Glomerular endothelial cell (primary cell): ENCODE results near the gene VTI1A. TPM values are rescaled to one million over a fixed set of nuclear protein-coding genes. Genes with fewer than 3 reads are reported as not detected.
"Not testable (repeated sequence)": the region's sequence is repeated elsewhere in the genome, so short reads cannot be mapped to it uniquely, and the experiment has no call there.

Experiments used
- DNase-seq: peaks from one replicate; pipeline ENCODE4 v3.0.0-alpha.2; 2011; ENCODE audit warnings: low read depth, low spot score; ENCODE audit errors: extremely low read depth
- total RNA-seq: library from RNA; depleted of rRNA; stranded (reverse); fragments of >200 nt; gene quantifications from 2 replicates; pipeline ENCODE4 v1.2.3, GENCODE V29; 2015

The VTI1A gene
- total RNA-seq, 1 donor from 2014 or later = 28.3 TPM

DNA sequence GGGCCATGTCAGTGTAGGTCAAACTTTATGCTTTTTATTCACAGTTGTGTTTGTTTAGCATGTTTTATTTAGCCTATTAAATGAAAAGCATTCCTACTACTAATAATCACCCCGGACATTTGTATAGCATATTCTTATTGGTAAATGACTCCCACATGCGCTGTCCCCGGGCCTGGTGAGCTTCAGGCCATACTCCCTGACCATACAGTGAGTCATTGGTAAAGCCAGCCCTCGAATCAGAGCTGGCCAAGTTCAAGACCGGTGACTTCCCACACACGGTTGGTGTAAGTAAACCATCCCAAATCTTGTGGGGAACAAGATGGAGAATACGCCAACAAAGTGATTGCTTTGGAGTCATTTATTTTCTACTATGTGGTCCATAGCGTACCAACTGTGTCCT, 264.4 kb downstream of the VTI1A start:
- DNase-seq = no peak

GRCh38 chr10:112712536-112712935, 265.5 kb downstream of the VTI1A start:
- no peak for DNase-seq

DNA sequence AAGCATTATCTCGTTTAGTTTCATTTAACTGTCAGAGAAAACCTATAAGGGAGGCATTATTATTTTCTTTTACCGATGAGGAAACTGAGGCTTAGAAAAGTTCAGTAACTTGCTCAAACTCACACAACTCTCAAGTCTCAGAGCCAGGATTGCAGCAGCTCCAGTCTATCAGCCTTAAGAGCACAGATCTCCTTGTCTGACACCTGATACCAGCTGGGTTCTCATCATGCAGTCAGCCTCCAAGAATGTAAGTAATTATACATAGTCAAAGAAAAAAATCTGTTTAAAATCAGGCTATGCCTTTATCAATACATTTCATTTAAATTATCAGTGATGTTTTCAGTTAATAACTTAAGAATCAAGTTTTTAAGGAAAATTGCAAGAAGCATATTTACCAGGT, 266.4 kb downstream of the VTI1A start:
- DNase-seq = no peak

- DNase-seq = no peak
Measured at GRCh38 chr10:112715581-112715980, 268.6 kb downstream of the VTI1A start.

DNA sequence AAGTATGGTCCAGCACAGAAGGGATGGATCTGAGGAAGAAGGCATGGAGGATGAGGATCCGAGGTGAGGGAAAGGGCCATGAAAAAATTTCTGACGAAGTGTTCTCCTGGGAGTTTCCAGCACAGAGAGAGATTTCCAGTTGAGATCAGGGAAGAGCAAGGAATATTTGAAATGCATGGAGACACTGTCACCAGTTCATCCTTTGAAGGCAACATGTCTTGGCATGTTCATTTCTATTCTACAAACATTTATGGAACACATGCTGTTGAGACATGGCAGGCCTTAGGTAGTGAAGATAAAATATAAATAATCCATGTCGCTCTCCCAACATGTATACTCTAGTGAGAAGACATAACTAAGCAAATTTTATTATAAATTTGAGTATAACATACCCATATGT, 269.1 kb downstream of the VTI1A start:
- DNase-seq = no peak

- DNase-seq = peak; percentile 14
Measured at GRCh38 chr10:112716924-112717413, 270.0 kb downstream of the VTI1A start.

DNA sequence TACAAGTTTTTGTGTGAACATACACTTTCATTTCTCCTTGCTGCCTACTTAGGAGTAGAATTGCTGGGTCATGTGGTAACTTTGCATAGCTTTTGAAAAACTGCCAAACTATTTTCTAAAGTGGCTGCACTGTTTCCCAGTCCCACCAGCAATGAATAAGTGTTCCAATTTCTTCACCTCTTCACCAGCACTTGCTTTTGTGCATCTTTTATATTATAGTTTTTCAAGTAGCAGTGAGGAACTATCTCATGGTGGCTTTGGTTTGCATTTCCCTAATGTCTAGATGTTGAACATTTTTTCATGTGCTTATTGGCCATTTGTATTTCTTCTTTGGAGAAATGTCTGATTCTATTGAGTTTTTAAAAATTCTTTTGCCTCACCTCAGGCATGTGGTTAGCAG, 273.2 kb downstream of the VTI1A start:
- no peak for DNase-seq

- no peak for DNase-seq
Measured at GRCh38 chr10:112721080-112721698, 274.2 kb downstream of the VTI1A start.

DNA sequence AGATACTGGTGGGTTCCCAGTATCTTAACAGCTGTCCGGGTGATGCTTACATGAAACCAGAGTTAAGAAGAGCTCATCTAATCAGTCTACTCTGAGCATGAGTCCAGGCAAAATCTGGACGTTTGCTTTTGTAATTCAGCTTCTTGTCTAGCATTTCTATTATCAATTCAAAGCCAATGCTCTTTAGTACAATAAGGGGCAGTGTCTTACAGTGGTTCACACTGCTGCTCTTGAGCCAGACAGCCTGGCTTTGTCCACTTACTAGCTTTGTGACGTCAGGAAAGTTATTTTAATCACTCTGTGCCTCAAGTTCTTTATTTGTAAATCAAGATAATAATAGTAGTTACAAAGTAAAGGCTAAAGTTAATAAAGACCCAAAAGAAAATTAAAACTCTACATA, 275.7 kb downstream of the VTI1A start:
- DNase-seq = no peak

DNA sequence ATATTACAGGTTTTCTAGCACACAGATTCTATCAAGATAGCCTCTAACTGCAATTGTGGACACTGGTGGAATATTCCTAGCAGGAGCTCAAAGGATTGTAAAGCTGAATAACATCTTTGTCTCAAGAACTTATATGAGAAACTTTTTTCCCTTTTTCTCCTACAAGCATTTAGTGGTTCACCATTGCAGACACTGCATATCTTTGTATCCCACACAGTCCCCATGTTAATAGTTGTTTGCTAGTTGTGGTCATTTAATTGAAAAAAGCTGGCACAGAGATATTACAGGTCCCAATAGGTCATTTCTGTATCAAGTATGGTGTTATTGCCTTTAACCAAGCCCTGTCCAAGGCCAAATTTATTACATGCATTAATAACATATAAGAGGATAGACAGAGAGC, 276.9 kb downstream of the VTI1A start:
- no peak for DNase-seq

GRCh38 chr10:112724404-112724991, 277.5 kb downstream of the VTI1A start:
- DNase-seq = no peak

DNA sequence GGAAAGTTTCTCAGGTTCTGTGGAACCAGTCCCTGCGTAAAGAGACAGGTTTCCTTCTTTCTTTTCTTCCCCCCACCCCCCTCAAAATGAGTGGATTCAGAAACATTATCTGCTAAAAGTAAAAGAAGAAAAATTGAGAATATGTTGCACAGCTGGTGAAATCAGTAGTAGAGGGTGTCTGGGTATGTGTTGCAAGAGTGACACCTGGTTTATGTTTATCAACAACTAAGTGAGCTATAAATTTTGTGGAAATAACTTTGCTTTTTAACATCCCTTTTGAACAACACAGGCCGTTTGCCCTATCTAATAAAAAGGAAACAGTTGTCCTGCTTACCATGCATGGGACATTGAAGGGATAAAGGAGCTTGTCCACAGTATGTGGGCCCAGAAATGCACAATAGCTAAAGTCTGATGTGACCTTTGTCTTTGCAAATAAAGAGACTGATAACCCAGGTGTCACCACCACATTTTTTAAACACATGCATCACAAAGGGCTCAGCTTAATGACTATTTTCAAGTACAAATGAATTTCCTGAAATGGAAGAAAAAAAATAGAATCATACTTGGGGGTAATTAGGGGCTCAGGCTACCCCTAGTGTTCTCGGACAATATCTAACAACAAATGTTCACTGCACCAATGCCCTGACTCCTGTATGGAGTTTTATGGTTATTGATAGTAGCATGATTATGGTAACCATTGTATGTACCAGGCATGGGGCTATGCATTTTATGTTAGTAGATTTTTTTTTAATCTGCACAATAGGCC, 281.3 kb downstream of the VTI1A start:
- DNase-seq = no peak

DNA sequence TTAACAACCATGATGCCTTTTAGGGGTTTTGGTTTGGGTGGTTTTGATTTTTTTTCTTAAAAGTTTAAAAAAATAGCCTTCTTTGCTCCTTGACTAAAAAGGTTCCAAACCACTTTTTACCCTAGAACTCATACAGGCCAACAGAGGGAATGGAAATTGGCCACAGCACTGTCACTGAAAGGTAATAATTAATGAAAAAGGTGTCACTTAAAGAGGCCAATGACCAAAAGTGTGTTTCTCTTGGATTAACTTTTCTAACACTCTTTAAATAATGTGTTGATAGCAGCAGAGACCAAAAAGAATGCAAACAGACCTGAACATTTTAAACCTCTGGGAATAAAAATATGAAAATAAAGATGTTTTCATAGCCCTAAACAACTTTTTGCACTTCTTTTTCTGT, 282.0 kb downstream of the VTI1A start:
- DNase-seq = no peak

DNA sequence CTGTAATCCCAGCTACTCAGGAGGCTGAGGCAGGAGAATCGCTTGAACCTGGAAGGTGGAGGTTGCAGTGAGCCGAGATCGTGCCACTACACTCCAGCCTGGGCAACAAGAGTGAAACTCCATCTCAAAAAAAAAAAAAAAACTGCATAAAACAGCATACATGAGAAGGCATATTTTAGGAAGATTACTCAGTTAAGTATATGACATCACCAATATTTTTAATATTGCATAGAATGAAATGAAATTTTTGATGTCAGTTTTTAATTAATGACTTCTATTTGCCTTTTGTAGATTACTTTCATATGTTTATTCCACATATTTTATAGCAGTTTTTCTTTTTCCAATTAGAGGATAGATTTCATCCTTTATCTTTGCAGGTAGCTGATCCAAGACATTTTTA, 284.4 kb downstream of the VTI1A start:
- DNase-seq = not testable (repeated sequence)

GRCh38 chr10:112732277-112732921, 285.4 kb downstream of the VTI1A start:
- no peak for DNase-seq

DNA sequence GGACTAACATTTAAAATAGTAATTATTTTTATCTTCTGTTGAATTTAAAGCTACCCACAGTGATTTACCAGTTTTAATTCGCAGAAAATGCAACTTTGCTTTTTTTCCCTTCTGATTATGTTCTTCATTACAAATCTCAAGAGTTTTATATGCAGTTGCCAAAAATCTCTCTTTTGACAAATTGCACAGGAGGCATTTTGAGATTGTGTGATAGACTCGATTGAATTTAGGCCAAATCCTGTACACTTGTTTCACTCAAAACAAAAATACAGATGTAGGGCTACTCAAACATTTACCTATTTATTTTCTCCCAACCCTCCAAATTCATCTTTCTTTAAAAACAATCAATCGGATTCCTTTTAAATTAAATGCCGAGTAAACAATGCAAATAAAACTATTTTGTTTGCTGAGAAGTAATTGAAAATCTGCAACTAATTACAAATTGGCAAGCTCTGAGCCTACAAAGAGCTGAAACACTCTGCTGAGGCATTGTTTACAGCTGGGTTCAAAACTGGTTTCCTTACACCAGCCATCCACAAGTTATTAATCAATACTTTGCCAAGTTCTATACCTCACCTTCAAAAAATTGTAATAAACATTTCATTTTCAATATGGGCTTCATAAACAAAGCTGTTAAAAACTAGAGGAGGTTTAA, 288.2 kb downstream of the VTI1A start:
- DNase-seq = no peak

DNA sequence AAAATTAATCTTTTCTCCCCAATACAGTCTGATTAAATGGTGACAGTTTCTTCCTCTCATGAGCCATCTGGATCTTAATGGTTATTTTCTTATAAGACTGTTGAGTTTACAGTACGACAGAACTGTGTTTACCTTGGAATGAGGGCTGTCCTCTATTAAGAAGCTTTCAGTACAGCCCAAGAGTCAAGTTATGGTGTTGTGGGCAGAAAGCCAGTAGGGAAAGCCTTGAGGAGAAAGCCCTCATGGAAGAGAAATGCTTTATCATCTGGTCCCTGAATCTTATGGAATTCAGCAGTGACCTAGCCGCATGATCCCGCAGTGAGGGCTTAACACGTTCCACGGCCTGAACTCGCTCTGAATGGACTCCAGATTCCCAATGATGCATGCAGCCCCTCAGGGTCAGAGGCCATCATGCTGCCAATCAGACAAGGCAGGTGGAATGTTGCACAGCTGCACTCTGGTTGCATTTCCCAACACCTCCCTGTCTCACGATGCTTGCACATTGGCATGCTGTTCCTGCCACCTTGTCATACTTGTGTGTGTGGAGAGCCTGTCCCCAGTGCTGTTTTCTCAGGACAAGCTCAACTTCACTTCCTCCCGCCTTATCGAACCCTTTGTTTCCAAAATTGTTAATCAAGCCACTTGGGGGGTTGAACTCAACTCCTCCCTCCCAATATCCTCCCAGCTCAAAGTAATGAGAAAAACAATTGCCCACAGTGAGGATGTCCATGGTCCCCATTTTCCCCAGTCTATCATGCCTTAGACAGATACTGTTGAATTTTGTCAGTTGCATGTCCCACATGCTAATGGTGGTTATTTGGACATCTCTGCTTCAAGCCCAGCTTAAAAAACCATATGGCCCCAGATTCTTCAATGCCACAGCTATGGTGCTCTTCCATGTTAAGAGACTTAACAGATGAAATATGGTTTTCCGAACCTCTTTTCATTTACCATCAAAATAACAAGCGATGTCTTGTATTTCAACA, 291.9 kb downstream of the VTI1A start:
- DNase-seq = no peak

DNA sequence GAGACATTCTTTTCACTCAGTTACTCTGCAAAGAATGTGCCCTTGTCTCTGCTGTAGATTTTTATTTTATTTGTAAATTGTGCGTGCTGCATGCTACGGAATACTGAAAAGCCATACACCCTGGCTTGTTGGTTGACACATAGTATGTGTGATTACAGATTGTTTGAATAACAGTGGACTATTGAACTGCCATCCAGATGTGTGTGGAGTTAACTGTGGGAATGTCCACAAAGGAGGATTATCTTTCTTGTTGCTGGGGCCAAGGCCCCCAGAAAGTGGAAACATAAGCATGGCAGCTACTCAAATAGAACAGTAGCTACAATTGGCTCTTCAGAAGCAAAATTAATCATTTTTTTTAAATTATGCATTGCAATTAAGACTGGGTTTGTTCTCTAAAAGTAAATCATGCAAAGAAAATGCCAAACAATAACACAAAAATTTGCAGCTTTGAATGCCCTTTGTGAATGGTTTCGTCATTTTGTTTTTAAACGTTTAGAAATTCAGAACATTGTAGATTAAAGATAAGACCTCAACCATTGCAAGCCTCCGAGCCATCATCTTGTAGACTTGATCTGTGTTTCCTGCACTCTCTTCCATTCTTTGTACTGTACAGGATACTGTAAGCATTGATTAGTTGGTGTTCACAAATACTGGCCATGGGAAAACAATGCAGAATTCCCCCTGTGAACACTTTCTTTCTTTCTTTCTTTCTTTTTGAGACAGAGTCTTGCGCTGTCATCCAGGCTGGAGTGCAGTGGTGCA, 292.8 kb downstream of the VTI1A start:
- no peak for DNase-seq

- no peak for DNase-seq
Measured at GRCh38 chr10:112741830-112742402, 294.9 kb downstream of the VTI1A start.
